GM18498 (cell line): ENCODE data around the gene ST7.
"Not testable (repeated sequence)": the region's sequence is repeated elsewhere in the genome, so short reads cannot be mapped to it uniquely, and the experiment has no call there.

ENCODE experiments used
- ATAC-seq: cut with Tn5 transposase; IDR thresholded peaks from one replicate; pipeline ENCODE4 v1.9.1; 2021; ENCODE audit warnings: mild to moderate bottlenecking, moderate library complexity; ENCODE audit not compliant: unreplicated experiment

Gene ST7

GRCh38 chr7:117023325-117023854, 70.1 kb downstream of the ST7 start:
- ATAC-seq = peak; percentile 76

DNA sequence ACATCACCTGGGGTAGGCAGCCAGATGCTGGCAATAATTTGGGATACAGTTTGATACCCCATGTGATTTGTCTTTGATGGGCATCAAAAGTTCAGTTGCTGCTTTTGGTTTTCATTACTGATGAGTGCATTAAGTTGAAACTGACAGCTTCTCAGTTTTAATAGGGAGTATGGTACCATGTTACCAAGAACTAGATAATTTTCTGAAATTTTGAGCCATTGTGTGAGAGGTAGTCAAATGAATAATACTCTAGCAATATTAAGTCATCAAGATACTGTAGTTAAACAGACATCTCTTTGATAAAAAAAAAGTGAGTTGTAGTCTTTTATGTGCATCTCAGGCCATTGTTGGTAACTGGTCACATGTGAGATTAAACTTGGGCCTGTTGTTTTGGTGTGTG, 71.5 kb downstream of the ST7 start:
- no peak for ATAC-seq

DNA sequence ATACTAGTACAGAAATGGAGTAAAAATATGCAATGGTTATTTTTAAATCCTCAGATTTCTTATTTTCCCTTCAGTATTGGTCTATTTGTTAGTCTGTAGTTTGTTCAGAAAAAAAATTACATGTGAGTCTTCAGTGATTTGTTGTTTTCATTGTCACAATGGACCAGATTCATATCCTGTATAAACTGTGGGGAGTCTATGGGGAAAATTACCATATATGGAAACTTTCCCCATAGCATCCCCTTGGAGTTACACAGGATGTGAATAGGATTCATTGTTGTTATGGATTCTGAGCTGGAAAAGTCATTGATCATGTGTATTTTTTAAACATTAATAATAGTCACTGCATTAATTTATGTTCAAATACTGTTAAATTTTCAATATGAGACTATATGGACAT, 72.6 kb downstream of the ST7 start:
- ATAC-seq = no peak

GRCh38 chr7:117030346-117030745, 77.0 kb downstream of the ST7 start:
- ATAC-seq = not testable (repeated sequence)

GRCh38 chr7:117030793-117031192, 77.5 kb downstream of the ST7 start:
- not testable (repeated sequence) for ATAC-seq

DNA sequence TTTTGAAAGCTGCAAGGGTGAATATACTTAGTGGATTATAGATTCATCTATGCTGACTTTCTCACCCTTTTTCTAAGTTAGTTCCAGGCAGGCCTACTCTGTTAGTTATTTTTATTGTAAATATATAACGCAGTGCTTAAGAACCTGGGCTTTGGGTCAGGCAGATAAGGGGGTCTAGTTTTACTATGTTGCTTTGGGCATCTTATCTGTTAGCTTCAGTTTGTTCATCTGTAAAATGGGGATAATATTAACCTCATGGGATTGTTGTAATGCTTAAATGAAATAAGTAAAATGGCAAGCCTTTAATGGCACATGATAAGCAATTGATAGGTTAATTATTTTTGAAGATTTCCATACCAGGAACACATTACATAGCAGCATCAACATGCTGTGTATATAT, 79.5 kb downstream of the ST7 start:
- no peak for ATAC-seq

GRCh38 chr7:117034851-117035464, 81.7 kb downstream of the ST7 start:
- ATAC-seq = no peak

DNA sequence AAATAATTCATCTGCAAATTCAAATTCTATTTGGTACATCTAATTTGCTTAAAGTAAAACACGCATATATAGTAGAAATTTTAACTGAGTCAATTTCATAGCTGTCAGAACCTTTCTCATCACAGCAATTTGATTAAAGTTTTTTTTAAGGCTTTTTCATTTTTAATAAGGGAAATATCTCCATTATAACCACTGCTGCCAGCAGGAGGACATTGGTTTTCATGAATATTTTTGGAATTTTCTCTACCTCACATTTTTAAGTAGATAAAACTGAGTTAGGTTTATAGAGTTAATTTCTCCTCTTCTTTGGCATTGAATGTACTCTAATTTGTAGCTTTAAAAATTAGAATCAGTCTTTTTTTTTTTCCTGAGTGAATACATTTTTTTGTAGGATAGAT, 82.2 kb downstream of the ST7 start:
- ATAC-seq = no peak

DNA sequence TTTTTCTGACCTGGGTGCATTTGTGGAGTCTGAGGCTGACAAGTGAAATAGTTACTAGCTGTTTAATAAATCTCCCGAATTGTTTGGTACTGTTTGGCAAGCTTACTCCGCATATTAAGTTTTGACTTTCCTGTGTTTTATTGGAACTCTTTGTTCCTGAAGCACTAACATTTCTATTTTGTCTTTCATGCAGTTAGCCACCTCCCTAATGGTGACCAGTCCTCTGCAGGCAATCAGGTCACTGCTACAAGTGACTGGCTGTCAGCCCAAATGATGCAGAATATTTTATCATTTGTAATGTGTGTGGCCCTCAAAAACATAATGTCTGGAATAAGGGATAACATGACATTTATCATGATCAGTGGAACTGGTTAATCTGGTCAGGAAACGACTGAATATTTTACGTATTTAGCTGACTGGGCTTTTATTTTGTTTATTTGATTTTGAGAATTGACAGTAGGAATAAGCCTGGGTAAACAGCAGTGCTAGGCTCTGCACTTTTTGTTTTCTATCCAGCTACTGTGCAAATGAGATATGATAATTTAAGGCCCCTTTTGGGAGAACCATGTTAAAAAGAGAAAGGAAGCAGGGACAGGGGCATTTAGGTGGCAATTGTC, 82.9 kb downstream of the ST7 start:
- ATAC-seq = no peak

DNA sequence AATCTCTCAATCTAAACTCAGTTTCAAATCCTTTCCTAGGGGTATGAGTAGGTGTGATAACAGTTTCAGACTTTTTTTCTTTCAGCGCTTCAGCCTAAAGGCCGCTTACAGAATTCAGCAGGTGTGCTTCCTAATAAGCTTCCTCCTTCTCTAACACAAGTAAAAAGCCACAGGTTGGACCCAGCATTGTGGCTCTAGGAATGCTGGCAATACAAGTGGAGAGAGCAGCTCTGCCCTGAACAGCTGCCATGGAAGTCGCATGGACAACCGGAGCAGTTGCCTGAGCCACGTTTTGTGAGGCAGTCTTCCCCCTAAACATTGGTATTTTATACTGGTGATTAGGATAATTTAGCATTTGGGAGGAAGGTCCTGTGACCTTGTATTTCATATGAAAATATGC, 83.5 kb downstream of the ST7 start:
- ATAC-seq = no peak

GRCh38 chr7:117038408-117038807, 85.1 kb downstream of the ST7 start:
- no peak for ATAC-seq

GRCh38 chr7:117041007-117041406, 87.7 kb downstream of the ST7 start:
- ATAC-seq = peak; percentile 72

DNA sequence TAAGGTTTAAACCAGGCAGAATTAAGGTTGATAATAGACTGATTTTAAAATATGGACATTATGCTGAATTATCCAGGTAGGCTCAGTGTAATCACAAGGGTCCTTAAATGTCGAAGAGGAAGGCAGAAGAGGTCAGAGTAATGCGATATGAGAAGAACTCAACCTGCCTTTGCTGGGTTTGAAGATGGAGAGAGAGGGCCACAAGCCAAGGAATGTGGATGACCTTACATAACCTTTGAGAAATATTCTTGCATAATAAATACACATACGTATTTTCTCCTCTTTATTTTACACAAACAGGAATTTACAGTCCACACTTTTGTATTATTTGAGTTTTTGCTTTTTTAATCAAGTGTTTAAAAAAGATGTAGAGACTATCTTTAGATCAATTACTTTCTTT, 88.5 kb downstream of the ST7 start:
- no peak for ATAC-seq

- ATAC-seq = no peak
These were observed 90.0 kb downstream of the ST7 start for GRCh38 chr7:117043108-117043825.

GRCh38 chr7:117044664-117045063, 91.4 kb downstream of the ST7 start:
- no peak for ATAC-seq

DNA sequence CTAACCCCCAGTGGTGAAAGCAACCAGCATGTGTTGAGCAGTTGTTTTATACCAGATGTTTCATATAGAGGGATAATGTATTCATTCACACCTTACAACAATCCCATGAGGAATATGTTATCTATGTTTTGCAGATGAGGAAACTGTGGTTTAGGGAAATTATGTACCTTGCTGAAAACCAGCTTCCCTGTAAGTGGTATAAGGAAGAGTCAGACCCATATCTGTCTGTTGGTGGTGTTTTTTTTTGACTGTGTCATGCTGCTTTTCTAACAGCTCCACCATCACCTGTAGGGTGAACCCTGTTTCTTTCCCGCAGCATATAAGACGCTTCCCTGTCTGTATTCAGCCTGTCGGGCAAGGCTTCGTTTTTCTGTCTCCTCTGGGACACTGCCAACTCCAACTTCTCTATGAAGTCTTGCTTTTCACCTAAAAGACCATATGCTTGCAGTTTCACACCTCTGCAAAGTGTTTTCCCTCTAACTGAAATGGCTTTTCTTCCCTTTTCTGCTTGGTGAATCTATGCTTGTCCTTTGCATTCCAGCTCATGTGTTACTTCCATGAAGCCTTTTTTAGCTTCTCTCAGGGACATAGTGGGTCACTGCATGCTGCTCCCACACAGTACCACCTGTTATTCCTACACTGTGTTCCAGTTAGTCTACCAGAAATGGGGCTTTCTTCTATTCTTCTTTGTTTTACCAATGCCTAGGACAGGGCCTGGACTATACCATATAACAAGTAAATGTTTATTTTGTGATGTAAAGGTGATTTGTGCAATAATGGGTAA, 92.8 kb downstream of the ST7 start:
- no peak for ATAC-seq

DNA sequence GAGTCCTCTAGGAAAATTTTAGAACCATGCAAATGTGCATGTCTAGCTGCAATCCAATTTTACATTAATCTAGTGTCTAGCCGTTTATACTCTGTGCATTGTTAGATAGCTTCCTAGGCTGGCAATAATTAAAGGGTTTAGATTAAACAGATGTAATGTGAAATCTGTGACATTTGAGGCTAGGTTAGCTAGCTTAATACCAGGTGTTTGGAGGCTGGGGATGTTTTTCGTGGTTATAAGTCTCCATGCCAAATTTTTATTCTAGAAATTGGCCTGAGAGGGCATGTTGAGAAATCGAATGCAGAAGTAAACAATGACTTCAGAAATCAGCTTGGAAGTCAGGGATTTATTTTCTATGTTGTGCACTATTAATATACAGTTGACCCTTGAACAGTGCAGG, 94.2 kb downstream of the ST7 start:
- ATAC-seq = no peak

- ATAC-seq = no peak
These were observed 95.0 kb downstream of the ST7 start for GRCh38 chr7:117048114-117048866.

GRCh38 chr7:117048882-117049281, 95.6 kb downstream of the ST7 start:
- ATAC-seq = no peak

DNA sequence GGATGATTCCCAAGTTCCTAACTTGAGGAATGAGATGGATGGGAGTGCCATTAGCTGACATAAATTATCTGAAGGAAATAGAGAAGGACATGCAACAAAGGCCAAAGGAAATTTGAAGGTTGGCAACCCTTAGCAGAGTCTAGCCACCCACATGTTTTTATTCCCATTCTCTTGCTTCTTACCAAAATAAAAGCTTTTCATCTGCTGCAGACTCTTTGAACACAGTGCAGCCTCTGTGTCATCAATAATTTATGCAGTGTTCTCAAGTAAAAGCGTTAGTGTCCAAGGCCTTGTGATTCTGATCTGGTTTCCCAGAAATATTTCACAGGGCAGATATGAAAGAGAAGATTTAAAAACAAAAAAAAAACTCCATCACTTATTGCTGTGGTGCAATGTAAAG, 98.5 kb downstream of the ST7 start:
- ATAC-seq = no peak

- ATAC-seq = no peak
These were observed 100.1 kb downstream of the ST7 start for GRCh38 chr7:117053432-117053831.
